ENCODE results near the gene KRT79.

Gene KRT79

DNA sequence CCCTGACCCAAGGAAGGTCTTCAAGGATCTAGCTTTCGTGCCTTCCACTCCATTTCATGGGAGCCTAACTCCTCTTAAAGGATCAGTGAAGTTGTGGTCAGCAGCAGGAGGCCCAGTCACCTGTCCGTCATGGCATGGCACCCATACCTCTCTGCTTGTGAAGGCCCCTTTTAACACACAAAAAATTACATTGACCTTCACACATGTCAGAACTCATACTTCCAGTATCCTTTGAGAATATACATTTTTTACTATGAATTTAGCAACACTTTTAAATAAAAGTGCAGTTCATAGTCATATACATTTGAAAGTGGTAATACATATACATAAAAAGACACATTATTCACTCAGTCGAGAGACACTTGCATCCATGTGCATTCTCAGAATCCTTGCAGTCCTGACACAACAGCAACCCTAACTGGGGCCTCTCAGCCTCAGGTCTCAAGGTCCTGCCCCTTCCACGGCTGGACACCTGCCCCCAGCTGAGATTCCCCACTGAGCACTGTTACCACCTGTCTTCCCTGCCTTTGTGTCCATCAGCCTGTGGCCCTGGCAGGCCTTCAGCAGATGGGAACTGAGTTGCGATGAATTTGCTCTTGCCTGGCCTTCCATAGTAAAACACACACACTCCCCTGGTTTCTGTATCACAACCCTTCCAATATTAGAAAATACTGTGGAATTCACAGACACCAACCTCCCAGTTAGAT lies 34.5 kb downstream of the KRT79 start:
- H3K9me3 ChIP-seq (ENCODE audit: low read length) = no peaks in the 10 kb centered on the region
- no peaks in the 10 kb centered on the region for H3K36me3 ChIP-seq (ENCODE audit: insufficient read depth, low read length)
- no peaks in the 10 kb centered on the region for H3K79me2 ChIP-seq (ENCODE audit: insufficient read depth, low read length)
- no peaks in the 10 kb centered on the region for H4K20me1 ChIP-seq (ENCODE audit: insufficient read depth, low read length)
- peaks cover 5% of the 10 kb centered on the region; the same call in 1 of the 2 replicates for H3K27me3 ChIP-seq (ENCODE audit: insufficient read depth, low read length)
- H3K4me1 ChIP-seq (ENCODE audit: insufficient read depth, low read length, severe bottlenecking) = no peaks in the 10 kb centered on the region
- no peak overlapping the region for H3K4me3 ChIP-seq (ENCODE audit: low read depth, low read length, poor library complexity, severe bottlenecking)
- TF ChIP-seq EZH2 (IDR thresholded peaks at IDR 0.05; ENCODE audit: borderline replicate concordance, low read length) = no peak
- TF ChIP-seq CTCF (IDR thresholded peaks at IDR 0.05; ENCODE audit: low read length) = no peak
- no peaks in the 10 kb centered on the region for H3K9me2 ChIP-seq (ENCODE audit: low read depth, low read length)
- H3K4me2 ChIP-seq (ENCODE audit: low read length) = no peak overlapping the region
- no peak overlapping the region for H3K9ac ChIP-seq (ENCODE audit: low read length)
- no peaks in the 10 kb centered on the region for H3F3A ChIP-seq (ENCODE audit: insufficient read depth, low read length)
- H2AFZ ChIP-seq (ENCODE audit: low read length) = no peak overlapping the region
- H3K27ac ChIP-seq (ENCODE audit: low read depth, low read length, poor library complexity, severe bottlenecking) = no peak overlapping the region

DNA sequence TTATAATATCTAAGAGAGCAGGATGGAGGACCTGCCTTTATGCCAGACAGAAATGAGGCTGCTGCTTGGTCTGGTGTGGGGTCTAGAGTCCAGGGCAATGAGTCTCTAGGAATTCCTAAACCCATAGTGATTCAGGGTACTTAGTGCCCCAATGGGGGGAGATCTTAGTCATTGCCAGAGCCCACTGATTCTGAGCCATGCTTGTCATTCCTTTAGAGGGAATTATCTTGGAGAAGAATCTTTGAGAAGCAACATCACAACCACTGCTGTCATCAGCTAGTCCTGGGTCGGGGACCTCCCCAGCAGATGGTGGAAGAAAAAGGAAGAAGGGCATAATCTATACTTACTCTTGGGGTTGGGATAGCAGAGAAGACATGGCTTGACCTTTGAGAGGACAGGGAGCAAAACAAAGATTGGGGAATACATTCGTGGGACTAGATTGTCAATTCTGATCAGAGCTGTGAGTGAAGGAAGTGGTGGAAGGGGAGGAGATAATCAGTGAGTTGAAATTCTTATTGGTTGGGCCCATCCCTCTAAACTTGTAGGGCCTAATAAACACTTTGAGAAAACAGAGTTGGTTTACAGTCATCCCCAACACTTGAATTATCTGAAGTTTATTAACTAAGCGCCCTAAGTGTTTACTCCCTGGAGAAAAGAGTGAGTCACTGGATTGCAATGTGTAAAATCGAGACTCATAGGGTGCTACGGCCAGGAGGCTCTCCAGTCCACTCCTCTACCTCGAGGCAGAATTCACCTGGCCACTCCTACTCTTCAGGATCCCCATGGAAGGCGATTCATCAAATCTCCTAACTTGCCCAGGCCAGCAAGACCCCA lies 35.2 kb downstream of the KRT79 start:
- Histone ChIP-seq H3K27ac (ENCODE audit: low read depth, low read length, poor library complexity, severe bottlenecking) (no peak overlapping the region), H2AFZ (ENCODE audit: low read length) (no peak overlapping the region), H3K4me1 (ENCODE audit: insufficient read depth, low read length, severe bottlenecking) (no peaks in the 10 kb centered on the region), H3K9me3 (ENCODE audit: low read length) (no peaks in the 10 kb centered on the region), H3F3A (ENCODE audit: insufficient read depth, low read length) (no peaks in the 10 kb centered on the region), H3K9ac (ENCODE audit: low read length) (no peak overlapping the region), H3K4me3 (ENCODE audit: low read depth, low read length, poor library complexity, severe bottlenecking) (no peak overlapping the region), H3K27me3 (ENCODE audit: insufficient read depth, low read length) (peaks cover 5% of the 10 kb centered on the region; the same call in 1 of the 2 replicates), H3K36me3 (ENCODE audit: insufficient read depth, low read length) (no peaks in the 10 kb centered on the region), H3K9me2 (ENCODE audit: low read depth, low read length) (no peaks in the 10 kb centered on the region), H3K79me2 (ENCODE audit: insufficient read depth, low read length) (no peaks in the 10 kb centered on the region), H3K4me2 (ENCODE audit: low read length) (no peak overlapping the region), H4K20me1 (ENCODE audit: insufficient read depth, low read length) (no peaks in the 10 kb centered on the region)
- TF ChIP-seq EZH2 (IDR thresholded peaks at IDR 0.05; ENCODE audit: borderline replicate concordance, low read length) = no peak

DNA sequence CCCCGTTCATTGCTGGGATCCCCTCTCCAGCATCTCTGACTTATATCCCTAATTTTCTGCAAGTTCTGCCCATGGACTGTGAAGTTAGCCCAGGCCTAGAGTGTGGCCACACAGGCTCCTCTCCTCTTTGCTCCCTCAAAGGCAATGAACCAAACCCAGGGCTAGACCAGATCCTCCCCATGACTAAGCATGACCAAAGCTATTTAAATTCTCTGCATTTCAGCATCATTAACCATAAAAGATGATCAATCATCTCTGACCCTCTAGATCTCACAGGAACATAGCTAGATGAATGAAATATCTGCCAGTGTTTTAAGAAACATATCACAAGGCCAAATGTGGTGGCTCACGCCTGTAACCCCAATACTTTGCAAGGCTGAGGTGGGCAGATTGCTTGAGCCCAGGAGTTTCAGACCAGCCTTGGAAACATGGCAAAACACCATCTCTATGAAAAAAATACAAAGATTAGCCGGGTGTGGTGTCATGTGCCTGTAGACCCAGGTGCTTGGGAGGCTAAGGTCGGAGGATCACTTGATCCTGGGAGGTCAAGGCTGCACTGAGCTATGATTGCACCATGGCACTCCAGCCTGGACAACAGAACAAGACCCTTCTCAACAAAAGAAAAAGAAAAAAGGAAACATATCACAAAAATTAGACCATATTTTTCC lies 36.0 kb downstream of the KRT79 start:
- TF ChIP-seq CTCF (IDR thresholded peaks at IDR 0.05; ENCODE audit: low read length) = no peak
- TF ChIP-seq EZH2 (IDR thresholded peaks at IDR 0.05; ENCODE audit: borderline replicate concordance, low read length) = no peak
- no peaks in the 10 kb centered on the region for H3K36me3 ChIP-seq (ENCODE audit: insufficient read depth, low read length)
- H3K4me3 ChIP-seq (ENCODE audit: low read depth, low read length, poor library complexity, severe bottlenecking) = no peak overlapping the region
- no peak overlapping the region for H3K4me2 ChIP-seq (ENCODE audit: low read length)
- H3K4me1 ChIP-seq (ENCODE audit: insufficient read depth, low read length, severe bottlenecking) = no peaks in the 10 kb centered on the region
- no peaks in the 10 kb centered on the region for H3K9me2 ChIP-seq (ENCODE audit: low read depth, low read length)
- no peaks in the 10 kb centered on the region for H3K9me3 ChIP-seq (ENCODE audit: low read length)
- H3K9ac ChIP-seq (ENCODE audit: low read length) = no peak overlapping the region
- no peak overlapping the region for H2AFZ ChIP-seq (ENCODE audit: low read length)
- no peaks in the 10 kb centered on the region for H3F3A ChIP-seq (ENCODE audit: insufficient read depth, low read length)
- no peak overlapping the region for H3K27ac ChIP-seq (ENCODE audit: low read depth, low read length, poor library complexity, severe bottlenecking)
- H3K79me2 ChIP-seq (ENCODE audit: insufficient read depth, low read length) = no peaks in the 10 kb centered on the region
- H3K27me3 ChIP-seq (ENCODE audit: insufficient read depth, low read length) = peaks cover 5% of the 10 kb centered on the region; the same call in 1 of the 2 replicates
- no peaks in the 10 kb centered on the region for H4K20me1 ChIP-seq (ENCODE audit: insufficient read depth, low read length)

Data from OCI-LY1 (cell line).